PC-3 (cell line): ENCODE measurements around the gene AKR1C2.
"Not testable (repeated sequence)": the region's sequence is repeated elsewhere in the genome, so short reads cannot be mapped to it uniquely, and the experiment has no call there.

Experiments used
- EZH2 ChIP-seq: fragments of 300-600 bp; sonication (generic); IDR thresholded peaks from one replicate; pipeline ENCODE4 v1.6.1; 2017; ENCODE audit warnings: antibody characterized with exemption, mild to moderate bottlenecking, low read length; ENCODE audit not compliant: unreplicated experiment
- EZH2phosphoT487 ChIP-seq: fragments of 300-600 bp; sonication (generic); IDR thresholded peaks from 2 replicates; pipeline ENCODE4 v1.6.1; 2018; ENCODE audit warnings: mild to moderate bottlenecking, antibody characterized with exemption, low read length, borderline replicate concordance
- TF ChIP-seq, protein P1 (sequence below): fragments of 300-600 bp; sonication (generic); conservative IDR thresholded peaks from 2 replicates; pipeline ENCODE4 v1.5.1; 2017; ENCODE audit warnings: antibody characterized with exemption, low read depth, mild to moderate bottlenecking, low read length

DNA sequence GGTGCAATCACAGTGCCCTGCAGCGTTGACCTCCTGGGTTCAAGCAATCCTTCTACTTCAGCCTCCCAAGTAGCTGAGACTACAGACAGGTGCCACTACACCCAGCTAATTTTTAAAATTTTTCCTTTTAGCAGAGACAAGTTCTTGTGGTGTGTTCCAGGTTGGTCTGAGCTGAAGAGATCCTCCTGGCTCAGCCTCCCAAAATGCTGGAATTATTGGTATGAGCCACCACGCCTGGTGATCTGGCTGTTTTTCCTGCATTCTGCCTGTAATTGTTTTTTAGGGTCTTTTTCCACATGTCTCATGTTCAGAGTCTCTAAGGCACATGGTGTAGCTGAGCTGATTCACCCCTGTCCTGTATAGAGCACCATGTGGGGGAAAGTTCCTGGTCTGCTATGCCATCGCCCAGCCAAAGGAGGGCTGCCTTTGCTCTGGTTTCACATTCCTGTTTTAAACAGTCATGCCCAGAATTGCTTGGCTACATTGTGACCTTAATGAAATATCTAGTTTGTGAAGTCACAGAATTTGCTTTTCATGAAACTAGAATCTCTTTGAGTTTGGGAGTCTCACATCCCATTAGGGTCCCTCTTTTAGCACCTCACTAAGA is 15.1 kb upstream of the AKR1C2 start:
- TF ChIP-seq, protein P1, sequence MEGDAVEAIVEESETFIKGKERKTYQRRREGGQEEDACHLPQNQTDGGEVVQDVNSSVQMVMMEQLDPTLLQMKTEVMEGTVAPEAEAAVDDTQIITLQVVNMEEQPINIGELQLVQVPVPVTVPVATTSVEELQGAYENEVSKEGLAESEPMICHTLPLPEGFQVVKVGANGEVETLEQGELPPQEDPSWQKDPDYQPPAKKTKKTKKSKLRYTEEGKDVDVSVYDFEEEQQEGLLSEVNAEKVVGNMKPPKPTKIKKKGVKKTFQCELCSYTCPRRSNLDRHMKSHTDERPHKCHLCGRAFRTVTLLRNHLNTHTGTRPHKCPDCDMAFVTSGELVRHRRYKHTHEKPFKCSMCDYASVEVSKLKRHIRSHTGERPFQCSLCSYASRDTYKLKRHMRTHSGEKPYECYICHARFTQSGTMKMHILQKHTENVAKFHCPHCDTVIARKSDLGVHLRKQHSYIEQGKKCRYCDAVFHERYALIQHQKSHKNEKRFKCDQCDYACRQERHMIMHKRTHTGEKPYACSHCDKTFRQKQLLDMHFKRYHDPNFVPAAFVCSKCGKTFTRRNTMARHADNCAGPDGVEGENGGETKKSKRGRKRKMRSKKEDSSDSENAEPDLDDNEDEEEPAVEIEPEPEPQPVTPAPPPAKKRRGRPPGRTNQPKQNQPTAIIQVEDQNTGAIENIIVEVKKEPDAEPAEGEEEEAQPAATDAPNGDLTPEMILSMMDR, result peak; percentile 31; the same call in 1 of the 2 replicates
- not testable (repeated sequence) for TF ChIP-seq EZH2, EZH2phosphoT487
